PC-9 (cell line): Measurements from ENCODE around the gene MTRFR.

Experiments
- EZH2 ChIP-seq: fragments of 200-600 bp; sonication (generic); IDR thresholded peaks from 2 replicates; pipeline ENCODE4 v1.8.0; 2017; ENCODE audit warnings: antibody characterized with exemption, low read depth
- TF ChIP-seq, protein P1 (sequence below): fragments of 200-600 bp; sonication (generic); conservative IDR thresholded peaks from 2 replicates; pipeline ENCODE4 v1.6.1; 2017; ENCODE audit warnings: mixed run types, antibody characterized with exemption, mild to moderate bottlenecking, moderate library complexity

- TF ChIP-seq, protein P1, sequence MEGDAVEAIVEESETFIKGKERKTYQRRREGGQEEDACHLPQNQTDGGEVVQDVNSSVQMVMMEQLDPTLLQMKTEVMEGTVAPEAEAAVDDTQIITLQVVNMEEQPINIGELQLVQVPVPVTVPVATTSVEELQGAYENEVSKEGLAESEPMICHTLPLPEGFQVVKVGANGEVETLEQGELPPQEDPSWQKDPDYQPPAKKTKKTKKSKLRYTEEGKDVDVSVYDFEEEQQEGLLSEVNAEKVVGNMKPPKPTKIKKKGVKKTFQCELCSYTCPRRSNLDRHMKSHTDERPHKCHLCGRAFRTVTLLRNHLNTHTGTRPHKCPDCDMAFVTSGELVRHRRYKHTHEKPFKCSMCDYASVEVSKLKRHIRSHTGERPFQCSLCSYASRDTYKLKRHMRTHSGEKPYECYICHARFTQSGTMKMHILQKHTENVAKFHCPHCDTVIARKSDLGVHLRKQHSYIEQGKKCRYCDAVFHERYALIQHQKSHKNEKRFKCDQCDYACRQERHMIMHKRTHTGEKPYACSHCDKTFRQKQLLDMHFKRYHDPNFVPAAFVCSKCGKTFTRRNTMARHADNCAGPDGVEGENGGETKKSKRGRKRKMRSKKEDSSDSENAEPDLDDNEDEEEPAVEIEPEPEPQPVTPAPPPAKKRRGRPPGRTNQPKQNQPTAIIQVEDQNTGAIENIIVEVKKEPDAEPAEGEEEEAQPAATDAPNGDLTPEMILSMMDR, result no peak
- TF ChIP-seq EZH2, result no peak
Observed at GRCh38 chr12:123223241-123223668, 10.0 kb upstream of the MTRFR start.
